SU-DHL-6 (cell line): ENCODE results near the gene TATDN2.

ENCODE experiments used
- H2AFZ ChIP-seq: fragments of 200-600 bp; sonication (generic); 2 replicates; pipeline ENCODE4 v1.6.1; 2014; ENCODE audit warnings: low read depth, mild to moderate bottlenecking, moderate library complexity, mixed read lengths, antibody characterized with exemption, low read length; ENCODE audit not compliant: severe bottlenecking
- H3F3A ChIP-seq: fragments of 200-600 bp; shearing (Covaris generic); 2 replicates; pipeline ENCODE4 v1.6.0; 2016; ENCODE audit warnings: antibody characterized with exemption, mild to moderate bottlenecking; ENCODE audit not compliant: insufficient read depth
- H3K27ac ChIP-seq: fragments of 200-600 bp; sonication (generic); 2 replicates; pipeline ENCODE4 v1.5.1; 2016; ENCODE audit warnings: low read depth, mild to moderate bottlenecking, low read length, moderate library complexity, mixed read lengths
- H3K27me3 ChIP-seq: fragments of 200-600 bp; sonication (generic), shearing (Covaris generic); 2 replicates; pipeline ENCODE4 v1.6.0; 2014; ENCODE audit warnings: mild to moderate bottlenecking, low read length
- H3K36me3 ChIP-seq: fragments of 200-600 bp; sonication (generic); 2 replicates; pipeline ENCODE4 v1.6.1; 2014; ENCODE audit warnings: mild to moderate bottlenecking, low read length, mixed read lengths
- H3K4me2 ChIP-seq: fragments of 300-600, 200-600 bp; shearing (Covaris generic), sonication (generic); 2 replicates; pipeline ENCODE4 v1.6.0; 2014; ENCODE audit warnings: low read length, low read depth, mild to moderate bottlenecking; ENCODE audit not compliant: poor library complexity, severe bottlenecking
- H3K4me3 ChIP-seq: fragments of 200-600 bp; sonication (generic); 2 replicates; pipeline ENCODE4 v1.5.1; 2014; ENCODE audit warnings: antibody characterized with exemption, low read length, mild to moderate bottlenecking, mixed read lengths; ENCODE audit not compliant: insufficient read depth, poor library complexity, severe bottlenecking
- H3K79me2 ChIP-seq: fragments of 200-600 bp; sonication (generic); 2 replicates; pipeline ENCODE4 v1.6.1; 2014; ENCODE audit warnings: mild to moderate bottlenecking, low read length, moderate library complexity; ENCODE audit not compliant: insufficient read depth
- H3K9ac ChIP-seq: fragments of 200-600 bp; sonication (generic); 2 replicates; pipeline ENCODE4 v1.7.0; 2014; ENCODE audit warnings: mild to moderate bottlenecking, low read length
- H3K9me2 ChIP-seq: fragments of 200-600 bp; sonication (generic); replicated peaks from 2 replicates; pipeline ENCODE4 v1.6.1; 2014; ENCODE audit warnings: low read length; ENCODE audit not compliant: insufficient read depth
- H3K9me3 ChIP-seq: fragments of 200-600 bp; sonication (generic); 2 replicates; pipeline ENCODE4 v1.6.1; 2014; ENCODE audit warnings: low read length, mixed read lengths; ENCODE audit not compliant: insufficient read depth
- H4K20me1 ChIP-seq: fragments of 200-600 bp; sonication (generic); 2 replicates; pipeline ENCODE4 v1.6.1; 2014; ENCODE audit warnings: low read depth, mild to moderate bottlenecking, antibody characterized with exemption, low read length, moderate library complexity, mixed read lengths
- EZH2phosphoT487 ChIP-seq: fragments of 200-600 bp; sonication (generic), shearing (Covaris generic); conservative IDR thresholded peaks from 2 replicates; pipeline ENCODE4 v1.6.1; 2018; ENCODE audit warnings: mild to moderate bottlenecking, antibody characterized with exemption, low read length, moderate library complexity, mixed read lengths
- TF ChIP-seq, protein P1 (sequence below): fragments of 200-600 bp; sonication (generic); IDR thresholded peaks from one replicate; pipeline ENCODE4 v1.5.1; 2017; ENCODE audit warnings: antibody characterized with exemption, mild to moderate bottlenecking, low read length, moderate library complexity; ENCODE audit not compliant: insufficient read depth, poor library complexity, severe bottlenecking

TATDN2 gene

GRCh38 chr3:10248984-10249748 is 907 bp downstream of the TATDN2 start:
- Histone ChIP-seq H3K9me2 (no peaks in the 10 kb centered on the region), H3K27me3 (no peaks in the 10 kb centered on the region), H3K4me2 (peak overlapping the region; percentile 86), H4K20me1 (no peaks in the 10 kb centered on the region; the same call in 1 of the 2 replicates), H3F3A (0 out of 2 replicates have a peak, but pooled peaks cover 7% of the 10 kb centered on the region), H3K4me3 (peak overlapping the region; percentile 77), H3K79me2 (peaks cover 52% of the 10 kb centered on the region), H2AFZ (peak overlapping the region; percentile 3), H3K27ac (peak overlapping the region; percentile 64), H3K36me3 (no peaks in the 10 kb centered on the region; the same call in 1 of the 2 replicates), H3K9ac (peak overlapping the region; percentile 89), H3K9me3 (peaks cover 19% of the 10 kb centered on the region; the same call in 1 of the 2 replicates)
- TF ChIP-seq, protein P1, sequence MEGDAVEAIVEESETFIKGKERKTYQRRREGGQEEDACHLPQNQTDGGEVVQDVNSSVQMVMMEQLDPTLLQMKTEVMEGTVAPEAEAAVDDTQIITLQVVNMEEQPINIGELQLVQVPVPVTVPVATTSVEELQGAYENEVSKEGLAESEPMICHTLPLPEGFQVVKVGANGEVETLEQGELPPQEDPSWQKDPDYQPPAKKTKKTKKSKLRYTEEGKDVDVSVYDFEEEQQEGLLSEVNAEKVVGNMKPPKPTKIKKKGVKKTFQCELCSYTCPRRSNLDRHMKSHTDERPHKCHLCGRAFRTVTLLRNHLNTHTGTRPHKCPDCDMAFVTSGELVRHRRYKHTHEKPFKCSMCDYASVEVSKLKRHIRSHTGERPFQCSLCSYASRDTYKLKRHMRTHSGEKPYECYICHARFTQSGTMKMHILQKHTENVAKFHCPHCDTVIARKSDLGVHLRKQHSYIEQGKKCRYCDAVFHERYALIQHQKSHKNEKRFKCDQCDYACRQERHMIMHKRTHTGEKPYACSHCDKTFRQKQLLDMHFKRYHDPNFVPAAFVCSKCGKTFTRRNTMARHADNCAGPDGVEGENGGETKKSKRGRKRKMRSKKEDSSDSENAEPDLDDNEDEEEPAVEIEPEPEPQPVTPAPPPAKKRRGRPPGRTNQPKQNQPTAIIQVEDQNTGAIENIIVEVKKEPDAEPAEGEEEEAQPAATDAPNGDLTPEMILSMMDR: no peak
- no peak for TF ChIP-seq EZH2phosphoT487

GRCh38 chr3:10249833-10250232 is 1.6 kb downstream of the TATDN2 start:
- Histone ChIP-seq H3K27me3 (no peaks in the 10 kb centered on the region), H3K27ac (peak overlapping the region; percentile 64; the same call in 1 of the 2 replicates), H4K20me1 (no peaks in the 10 kb centered on the region; the same call in 1 of the 2 replicates), H3K9ac (peak overlapping the region; percentile 89), H3K9me2 (no peaks in the 10 kb centered on the region), H2AFZ (no peak overlapping the region), H3K4me2 (peak overlapping the region; percentile 86), H3K79me2 (peaks cover 58% of the 10 kb centered on the region), H3K36me3 (no peaks in the 10 kb centered on the region; the same call in 1 of the 2 replicates), H3K9me3 (peaks cover 13% of the 10 kb centered on the region; the same call in 1 of the 2 replicates), H3K4me3 (peak overlapping the region; percentile 77), H3F3A (0 out of 2 replicates have a peak, but pooled peaks cover 7% of the 10 kb centered on the region)
- TF ChIP-seq EZH2phosphoT487: no peak
- TF ChIP-seq, protein P1: no peak

DNA sequence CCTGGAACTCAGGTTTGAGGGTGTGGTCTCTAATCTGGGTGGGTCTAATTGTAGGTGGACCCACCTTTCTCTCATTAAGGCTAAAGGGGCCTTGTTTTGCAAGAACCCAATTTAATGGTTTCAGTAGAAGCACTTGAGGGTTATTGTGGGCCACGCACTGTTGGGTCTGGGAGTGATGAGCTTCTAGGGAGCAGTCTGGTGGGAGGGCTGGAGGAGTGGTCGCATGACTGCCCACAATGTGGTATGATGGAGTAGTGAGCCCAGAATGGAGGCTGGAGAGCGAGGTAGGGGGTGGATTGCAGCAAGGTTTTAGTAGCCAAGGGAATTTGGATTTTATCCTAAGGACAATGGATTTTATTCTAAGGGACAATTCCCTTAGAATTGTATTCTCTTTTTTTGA is 2.7 kb downstream of the TATDN2 start:
- Histone ChIP-seq H3K9ac (0 out of 2 replicates have a peak overlapping the region, but pooled peaks have one; percentile 89), H3K27ac (no peak overlapping the region), H4K20me1 (no peaks in the 10 kb centered on the region; the same call in 1 of the 2 replicates), H3K4me3 (peak overlapping the region; percentile 77), H3K9me2 (no peaks in the 10 kb centered on the region), H3K36me3 (no peaks in the 10 kb centered on the region; the same call in none of the 2 replicates), H3K27me3 (no peaks in the 10 kb centered on the region), H2AFZ (no peak overlapping the region), H3K9me3 (peaks cover 2% of the 10 kb centered on the region; the same call in 1 of the 2 replicates), H3K79me2 (peaks cover 70% of the 10 kb centered on the region), H3F3A (0 out of 2 replicates have a peak, but pooled peaks cover 7% of the 10 kb centered on the region), H3K4me2 (peak overlapping the region; percentile 86)
- TF ChIP-seq, protein P1: no peak
- no peak for TF ChIP-seq EZH2phosphoT487
